GM19025 (cell line): ENCODE results near the gene NDUFAF8.
A peak's percentile ranks its signal among the peaks of the same experiment; 100 is the strongest.

Experiments
- ATAC-seq: cut with Tn5 transposase; IDR thresholded peaks from one replicate; pipeline ENCODE4 v1.9.1; 2021; ENCODE audit warnings: mild to moderate bottlenecking, low read depth, moderate library complexity; ENCODE audit not compliant: unreplicated experiment

The NDUFAF8 gene, protein sequence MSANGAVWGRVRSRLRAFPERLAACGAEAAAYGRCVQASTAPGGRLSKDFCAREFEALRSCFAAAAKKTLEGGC

DNA sequence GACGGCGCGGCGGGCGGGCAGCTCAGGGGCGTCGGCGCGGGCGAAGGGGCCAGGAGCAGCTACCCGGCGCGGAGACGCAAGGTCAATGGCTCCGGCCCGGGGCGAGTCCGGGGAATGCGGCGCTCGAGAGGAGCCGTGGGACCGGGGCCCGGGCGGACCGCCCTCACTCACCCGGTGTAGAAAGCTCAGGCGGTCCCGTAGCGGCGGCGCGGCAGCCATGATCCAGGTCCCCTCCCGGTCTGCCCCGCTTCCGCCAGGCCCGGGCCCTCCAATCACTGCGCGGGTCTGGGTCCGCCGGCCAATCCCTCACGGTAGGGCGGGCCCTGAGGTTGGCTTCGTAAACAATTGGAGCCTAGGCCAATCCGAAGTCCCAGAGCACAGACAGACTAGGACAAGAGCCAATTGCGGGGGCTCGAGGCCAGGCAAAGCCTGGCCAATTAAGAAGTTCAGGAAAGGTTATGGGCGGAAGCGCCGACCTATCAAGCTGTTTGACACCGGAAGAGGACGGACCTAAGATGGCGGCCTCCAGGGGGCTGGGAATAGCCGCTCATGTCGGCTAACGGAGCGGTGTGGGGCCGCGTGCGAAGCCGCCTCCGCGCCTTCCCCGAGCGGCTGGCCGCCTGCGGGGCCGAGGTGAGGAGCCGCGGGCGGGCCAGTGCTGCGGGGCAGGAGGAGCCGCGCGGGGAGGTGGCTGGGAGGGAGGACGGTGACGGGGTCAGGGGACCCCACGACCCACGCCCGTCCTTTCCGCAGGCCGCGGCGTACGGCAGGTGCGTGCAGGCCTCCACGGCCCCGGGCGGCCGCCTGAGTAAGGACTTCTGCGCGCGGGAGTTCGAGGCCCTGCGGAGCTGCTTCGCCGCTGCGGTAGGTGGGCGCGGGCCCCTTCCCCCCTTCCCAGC, at the start of gene NDUFAF8, which contains the start of gene TEPSIN:
Gene NDUFAF8 (plus strand): TSS at position 504 of the 899 bp plus-strand sequence. CDS start 46 bp downstream, at position 550.
Gene TEPSIN (minus strand): TSS at position 241 of the 899 bp plus-strand sequence. CDS start 22 bp downstream, at position 219.
- ATAC-seq, result peak; percentile 90

DNA sequence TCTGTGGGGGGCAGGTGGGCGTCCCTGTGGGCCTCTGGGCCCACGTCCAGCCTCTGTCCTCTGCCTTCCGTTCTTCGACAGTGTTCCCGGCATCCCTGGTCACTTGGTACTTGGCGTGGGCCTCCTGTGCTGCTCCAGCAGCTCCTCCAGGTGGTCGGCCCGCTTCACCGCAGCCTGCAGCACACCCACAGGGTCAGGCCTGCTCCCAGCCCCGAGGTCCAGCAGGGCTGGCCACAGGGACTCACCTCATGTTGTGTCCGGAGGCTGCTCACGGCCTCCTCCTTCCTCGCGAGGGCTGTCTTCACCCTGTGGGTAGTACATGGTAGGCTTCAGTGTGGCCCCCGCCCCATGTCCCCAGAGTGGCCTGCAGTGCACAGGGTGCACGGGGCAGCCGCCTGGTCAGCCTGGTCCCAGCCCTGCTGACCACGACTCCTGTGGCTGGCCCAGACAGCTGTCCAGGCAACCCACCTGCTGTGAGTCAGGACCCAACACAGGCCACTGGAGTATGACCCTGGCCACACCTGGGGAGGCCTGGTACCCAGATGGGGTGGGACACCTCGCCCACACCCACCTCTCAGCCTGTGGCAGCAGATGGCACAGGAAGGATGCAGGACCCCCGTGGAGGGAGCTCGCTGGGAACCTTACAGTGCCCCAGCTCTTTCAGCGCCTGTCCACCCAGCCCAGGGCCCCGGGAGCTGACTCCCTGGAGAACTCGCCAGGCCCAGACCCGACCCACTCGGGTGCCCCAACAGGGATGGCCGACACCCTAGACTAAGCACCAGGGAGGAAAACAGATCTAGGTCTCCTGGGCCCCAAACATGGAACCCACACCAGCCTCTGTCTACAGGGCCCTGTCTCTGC, 49.2 kb upstream of the NDUFAF8 start:
- no peak for ATAC-seq

DNA sequence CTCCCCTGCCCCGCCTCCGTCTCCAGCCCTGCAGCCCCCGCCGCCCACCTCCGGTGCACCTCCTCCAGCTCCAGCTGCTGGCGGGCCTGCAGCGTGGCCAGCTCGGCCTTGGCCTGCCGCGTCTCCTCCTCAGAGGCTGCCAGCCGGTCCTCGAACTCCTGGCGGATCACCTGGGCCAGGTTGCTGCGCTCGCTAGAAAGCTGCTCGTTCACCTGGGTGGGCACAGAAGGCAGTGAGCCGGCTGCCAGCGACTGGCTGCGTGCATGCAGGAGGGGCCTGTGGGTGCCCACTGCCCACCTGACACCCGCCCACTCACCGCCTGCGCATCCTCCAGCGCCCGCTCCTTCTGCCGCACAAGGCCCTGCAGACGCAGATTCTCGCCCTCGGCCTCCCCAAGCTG, 48.5 kb upstream of the NDUFAF8 start:
- no peak for ATAC-seq

DNA sequence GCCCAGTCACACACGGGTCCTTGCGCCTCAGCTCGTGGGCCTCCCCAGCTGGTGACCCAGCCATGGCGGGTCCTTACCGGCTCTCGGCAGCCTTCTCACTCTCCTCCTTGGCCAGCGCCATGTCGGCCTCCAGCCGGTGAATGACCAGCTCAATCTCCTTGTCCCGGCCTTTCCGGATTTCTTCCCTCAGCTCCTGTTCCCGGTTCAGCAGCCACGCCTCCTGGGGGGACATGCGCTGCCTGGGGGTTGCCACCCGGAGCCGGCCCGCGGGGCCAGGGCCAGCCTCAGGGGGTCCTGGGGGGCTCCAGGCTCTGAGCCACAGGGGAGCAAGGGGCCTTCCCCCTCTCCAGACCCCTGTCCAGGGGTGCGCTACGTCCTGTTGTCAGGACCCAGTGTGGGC, 48.0 kb upstream of the NDUFAF8 start:
- no peak for ATAC-seq

DNA sequence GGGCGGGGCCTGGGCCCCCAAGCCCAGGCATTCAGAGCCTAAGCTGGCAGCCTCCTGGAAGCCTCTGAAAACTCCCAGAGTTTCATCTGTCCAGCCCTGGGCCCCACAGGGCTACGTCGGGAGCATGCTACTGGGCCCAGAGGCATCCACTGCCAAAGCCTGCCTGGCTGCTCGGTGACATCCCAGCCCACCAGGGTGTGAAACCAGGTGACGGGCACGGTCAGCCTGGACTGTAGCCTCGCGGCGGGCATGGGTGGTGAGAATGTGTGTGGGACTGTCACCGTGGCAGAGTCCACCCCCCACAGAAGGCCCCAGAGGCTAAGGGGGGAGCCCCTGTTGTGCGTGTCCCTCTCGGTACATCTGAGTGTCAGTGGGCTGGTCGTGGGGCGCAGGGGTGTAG, 47.5 kb upstream of the NDUFAF8 start:
- ATAC-seq, result no peak

DNA sequence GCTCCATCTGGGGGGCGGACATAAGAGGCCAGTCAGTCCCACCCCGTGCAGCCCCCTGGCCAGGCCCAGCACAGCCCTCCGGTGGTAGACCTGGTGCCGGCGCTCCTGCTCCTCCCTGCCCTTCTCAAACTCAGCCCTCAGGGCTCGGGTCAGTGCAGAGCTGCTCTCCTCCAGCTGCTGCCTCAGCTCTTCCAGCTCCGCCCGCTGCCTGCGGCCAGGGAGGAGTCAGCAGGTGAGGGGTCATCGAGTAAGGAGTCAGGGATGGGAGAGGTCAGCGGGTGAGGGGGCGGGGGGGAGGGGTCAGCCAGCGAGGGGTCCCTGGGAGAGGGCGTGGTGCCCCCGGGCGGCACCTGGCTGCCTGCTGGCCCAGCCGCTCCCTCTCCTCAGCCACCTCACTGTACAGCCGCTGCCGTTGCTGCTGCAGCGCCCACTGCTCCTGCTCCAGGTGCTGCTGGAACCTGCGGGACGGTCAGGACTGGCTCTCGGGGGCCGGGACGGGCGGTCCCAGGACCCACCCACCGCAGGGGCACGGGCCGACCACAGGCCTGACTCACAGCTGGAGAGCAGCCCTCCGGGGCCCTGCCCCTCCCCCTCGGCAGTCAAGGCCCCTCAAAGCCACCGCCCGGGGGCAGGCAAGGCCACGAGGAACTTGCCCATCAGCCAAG, 46.6 kb upstream of the NDUFAF8 start:
- no peak for ATAC-seq

DNA sequence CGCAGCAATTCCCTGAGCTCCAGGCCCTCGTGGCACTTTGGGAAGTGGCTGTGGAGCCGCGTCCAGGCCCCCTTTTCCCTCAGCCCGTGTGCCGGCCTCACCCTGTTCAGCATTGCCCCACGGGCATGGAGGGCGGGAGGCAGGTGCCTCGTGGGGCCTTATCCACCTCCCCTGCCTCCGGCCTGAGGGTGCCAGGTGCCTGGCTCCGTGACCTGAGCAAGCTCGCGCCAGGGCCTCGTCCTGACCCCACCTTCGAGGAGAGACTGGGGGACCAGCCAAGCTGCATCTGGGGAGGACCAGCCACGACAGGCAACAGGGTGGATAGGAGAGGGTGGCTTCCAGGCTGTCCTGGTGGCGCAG, 46.1 kb upstream of the NDUFAF8 start:
- ATAC-seq, result no peak

DNA sequence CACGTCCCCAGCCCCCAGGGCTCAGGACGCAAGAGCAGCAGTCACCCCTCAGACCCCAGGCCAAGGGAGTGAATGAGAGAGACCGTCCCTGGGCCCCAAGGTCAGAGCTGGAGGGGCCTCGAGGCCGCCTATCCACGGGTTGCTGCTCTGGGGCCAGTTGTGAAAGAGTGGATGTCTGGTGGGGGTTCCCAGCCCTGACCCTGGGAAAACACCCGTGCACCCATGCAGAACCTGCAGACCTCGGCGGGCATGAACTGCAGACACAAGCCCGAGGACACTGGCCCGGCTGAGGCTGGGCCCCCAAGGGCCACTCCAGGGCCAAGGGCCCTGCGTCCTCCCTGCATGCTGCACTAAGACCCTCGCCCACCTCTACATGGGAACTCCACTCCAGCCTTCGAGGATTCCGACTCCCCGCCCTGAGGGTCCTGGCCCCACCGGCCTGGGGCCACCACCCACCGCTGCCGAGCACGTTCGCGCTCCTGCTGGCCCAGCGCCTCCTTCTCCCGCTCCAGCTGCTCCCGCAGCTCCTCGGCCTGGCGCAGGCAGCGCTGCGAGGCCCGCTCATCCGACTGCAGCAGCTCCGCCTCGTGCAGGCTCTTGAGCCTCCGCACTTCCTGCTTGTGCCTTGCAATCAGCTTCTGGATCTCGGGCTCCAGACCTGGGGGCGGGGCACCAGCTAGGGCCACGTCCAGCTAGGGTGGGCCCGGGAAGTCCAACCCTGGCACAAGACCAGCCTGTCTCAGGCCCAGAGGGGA, 45.5 kb upstream of the NDUFAF8 start:
- no peak for ATAC-seq

DNA sequence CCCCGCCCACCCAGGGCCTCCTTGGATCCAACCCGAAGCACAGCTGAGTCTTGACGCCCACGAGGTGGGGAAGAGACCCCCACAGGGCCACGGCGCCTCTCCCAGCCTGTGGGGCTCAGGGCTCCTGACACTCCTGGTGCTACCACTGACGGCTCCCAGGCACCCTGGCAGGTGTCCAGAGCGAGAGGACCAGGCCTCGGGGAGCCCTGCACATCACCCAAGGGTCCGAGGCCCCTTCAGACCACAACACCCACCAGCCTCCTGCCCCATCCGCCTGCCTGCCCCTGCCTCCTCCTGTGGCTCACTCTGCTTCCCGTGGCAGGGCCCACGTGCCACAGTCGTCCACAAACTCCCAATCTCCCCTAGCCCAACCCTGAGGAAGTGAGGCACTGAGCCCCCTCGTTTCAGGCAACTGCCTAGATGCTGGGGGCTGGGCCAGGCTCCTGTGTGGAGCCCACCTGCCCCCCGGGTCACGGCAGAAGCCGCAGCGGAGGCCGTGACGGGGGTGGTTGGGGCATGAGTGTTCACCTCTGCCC, 44.8 kb upstream of the NDUFAF8 start:
- no peak for ATAC-seq

DNA sequence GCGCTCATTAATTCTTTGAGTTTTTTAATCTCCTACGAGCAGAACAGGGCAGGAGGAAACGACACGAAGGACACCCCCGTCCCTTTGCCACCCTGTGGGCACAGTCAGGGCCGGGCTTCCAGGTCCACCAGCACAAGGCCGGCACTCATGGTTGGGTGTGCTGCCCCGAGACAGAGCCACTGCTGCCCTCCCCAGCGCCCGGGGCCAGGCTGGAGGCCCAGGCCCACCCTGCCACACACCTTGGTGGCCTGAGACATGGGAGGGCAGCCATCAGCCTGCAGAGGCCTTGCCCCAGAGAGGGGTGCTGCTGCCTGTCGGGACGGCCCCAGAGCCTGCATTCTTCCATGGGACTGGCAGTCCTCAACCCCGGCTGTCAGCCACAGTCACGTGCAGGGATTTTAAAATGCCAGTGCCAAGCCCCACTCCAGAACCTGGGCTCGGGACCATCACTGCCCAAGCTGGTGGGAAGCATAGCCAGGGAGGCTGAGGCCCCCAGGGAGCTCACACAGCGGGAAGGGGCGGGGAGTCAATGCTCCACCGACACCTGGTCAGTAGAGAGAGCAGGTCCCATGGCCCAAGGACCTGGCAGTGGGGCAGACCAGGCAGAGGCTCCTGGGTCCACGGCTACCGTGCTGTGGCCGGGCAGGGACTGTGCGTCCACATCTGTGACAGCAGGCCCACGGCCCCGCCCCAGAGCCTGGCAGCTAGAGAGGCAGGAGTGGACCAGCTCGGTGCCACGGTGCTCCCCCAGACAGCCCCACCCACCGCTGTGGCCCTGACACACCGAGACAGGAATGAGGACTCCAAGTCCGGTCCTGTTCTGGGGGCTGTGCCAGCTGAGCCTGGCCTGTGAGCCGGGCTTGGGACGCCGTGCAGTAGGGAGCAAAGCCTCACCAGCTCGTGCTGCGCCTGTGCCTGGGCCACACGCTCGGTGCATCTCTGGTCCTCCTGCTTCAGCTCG, 43.9 kb upstream of the NDUFAF8 start:
- ATAC-seq, result no peak

DNA sequence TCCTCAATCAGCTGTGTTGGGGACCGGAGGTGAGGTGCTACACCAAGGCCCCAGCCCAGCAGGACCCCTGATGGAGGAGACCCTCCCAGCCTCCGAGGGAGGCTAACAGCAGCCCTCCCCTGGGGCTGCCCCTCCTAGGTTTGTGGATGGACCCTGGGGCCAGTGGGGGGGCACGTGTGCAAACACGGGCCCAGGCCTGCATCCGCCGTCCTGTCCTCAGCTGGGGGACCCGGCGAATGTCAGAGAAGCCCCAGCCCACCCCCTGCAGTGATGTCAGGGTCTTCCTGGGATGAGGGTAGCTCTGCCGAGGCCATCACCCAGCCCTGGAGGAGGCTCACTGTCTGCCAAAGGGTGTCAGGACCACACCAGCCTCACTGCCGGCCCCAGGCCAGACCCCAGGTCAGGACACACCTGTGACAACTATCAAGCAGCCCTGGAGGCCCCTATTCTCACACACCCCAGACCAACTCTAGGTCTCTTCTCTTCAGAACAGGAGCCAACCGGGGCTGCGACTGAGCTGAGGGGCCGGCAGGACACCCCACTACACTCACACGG, 43.1 kb upstream of the NDUFAF8 start:
- no peak for ATAC-seq

DNA sequence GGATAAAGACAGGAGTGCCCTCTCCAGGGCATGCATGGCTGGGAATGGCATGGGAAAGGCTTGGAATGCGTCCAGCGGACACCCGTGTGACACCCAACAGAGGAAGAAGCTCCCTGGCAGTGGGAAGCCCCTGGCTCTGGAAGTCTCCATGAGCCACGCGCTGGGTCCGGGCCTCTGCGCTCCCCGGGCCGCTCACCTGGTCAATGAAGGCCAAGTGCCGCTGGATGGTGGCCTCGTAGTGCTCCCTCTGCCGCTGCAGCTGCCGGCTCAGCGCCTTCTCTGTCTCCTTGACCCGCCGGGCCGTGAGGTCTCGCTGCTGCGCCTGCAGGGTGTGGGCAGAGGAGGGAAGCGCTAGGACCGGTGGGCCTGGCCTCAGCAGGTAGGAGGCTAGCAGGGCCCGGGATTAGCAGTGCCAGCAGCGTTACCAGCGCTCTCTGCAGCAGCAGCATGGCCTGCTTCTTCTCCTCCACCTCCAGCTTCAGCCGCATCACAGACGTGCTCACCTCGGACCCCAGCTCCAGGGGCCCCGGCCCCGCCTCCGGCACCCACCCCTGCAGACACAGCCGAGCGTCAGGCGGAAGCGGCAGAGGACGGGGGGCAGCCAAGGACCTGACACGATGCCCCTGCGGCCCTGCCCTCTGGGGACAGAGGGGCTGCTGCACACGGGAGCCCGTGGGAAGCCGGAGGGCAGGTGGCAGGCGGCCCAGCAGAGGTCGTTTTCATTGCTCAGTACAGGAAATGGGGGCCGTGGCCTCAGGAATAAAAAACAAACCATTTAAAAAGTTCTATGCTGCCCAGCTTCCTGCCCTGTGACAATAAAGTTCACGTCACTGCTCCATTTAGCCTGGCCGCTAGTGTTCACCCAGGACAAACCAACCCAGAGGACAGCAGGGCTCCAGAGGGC, 42.4 kb upstream of the NDUFAF8 start:
- ATAC-seq, result no peak

DNA sequence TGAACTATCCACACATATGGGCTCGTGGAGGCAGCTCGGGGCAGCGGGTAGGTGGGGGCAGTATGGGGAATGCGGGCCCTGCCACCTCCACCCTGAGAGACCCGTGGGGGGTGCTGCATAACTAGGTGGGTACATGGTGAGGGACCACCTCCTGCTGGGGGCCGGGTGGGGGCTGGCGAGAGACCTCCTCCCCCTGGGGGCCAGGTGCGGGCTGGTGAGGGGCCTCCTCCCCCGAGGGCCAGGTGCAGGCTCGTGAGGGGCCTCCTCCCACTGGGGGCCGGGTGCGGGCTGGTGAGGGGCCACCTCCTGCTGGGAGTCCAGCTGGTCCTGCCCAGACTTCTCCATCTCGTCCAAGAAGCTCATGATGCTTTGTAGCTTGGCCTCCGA, 41.7 kb upstream of the NDUFAF8 start:
- no peak for ATAC-seq

DNA sequence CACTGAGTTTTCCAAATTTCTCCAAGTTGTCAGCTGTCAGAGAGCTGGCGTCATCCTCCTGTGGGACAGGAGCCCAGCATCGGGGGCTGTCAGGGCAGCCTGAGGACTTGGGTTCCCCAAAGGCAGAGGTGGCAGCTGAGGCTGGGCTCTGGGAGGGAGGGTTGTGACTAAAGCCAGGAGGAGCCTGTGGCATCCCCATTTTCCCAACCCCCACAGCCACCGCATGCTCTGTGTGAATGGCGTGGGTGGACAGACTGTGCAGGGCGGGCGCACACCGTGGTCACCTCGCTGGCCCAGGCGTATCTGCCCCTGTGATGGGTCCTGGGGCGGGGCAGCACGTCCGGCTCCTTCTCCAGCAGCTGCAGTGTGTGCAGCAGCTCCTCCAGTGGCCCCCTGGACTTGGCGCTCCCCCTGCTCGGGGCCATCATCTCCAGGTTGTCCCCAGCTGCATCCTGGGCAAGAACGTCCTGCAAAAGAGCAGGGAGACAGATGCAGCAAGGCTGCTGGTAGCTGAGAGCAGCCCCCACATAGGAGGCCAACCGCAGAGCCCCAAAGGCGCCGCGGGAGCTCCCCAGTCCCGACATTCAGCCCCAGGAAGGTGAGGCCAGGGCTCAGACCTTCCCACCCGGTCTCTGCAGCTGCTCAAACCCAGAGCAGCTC, 41.2 kb upstream of the NDUFAF8 start:
- no peak for ATAC-seq

DNA sequence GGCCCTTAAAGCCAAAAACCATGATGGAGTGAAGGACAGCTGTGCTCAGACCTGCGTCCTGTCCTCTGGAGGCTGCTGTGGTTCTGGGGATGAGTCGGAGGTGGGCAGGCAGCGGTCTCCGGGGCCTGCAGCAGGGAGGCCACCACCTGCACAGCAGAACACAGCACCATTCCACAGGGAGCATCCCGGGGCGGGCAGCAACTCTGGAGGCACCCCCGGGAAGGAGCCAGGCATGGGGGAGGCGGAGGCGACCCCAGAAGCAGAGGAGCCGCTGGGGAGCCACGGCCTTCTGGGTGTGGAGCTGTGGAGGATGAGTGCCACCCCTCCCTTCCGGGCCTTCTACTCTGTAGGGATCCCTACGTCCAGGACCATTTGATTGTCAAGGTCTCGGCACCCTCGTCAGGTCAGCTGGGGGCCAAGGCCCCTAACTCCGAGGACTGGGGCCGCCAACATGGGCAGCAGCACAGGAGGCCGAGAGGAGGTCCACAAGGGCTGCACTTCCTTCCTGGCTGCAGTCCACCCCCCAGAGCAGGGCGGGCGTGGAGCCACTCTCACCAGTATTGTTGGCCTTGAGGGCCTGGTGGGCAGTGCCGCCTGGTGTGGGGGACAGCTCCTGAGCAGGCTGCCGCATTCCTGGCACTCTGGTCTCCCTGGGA, 40.2 kb upstream of the NDUFAF8 start:
- ATAC-seq, result no peak

DNA sequence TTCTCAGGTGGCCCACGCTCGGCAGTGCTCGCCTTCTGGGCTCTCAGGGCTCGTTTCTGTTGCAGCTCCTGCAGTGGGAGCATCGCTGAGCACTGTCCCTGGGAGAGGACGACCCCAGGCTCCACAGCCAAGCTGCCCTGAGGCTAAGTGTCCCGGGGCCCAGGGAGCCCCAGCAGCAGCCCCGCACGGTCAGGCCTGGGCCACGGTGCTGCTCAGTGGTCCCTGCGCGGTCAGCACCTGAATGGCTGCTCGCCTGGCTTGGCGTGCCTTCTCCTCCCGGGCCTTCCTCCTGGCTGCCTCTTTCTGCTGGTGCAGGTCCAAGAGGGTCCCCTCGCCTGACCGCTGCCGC, 39.7 kb upstream of the NDUFAF8 start:
- no peak for ATAC-seq
